Measurements from ENCODE around the gene TNFSF15. TPM values are rescaled to one million over a fixed set of nuclear protein-coding genes. Genes with fewer than 3 reads are reported as not detected.
"Not testable (repeated sequence)": the region's sequence is repeated elsewhere in the genome, so short reads cannot be mapped to it uniquely, and the experiment has no call there.

Gene TNFSF15
- total RNA-seq, 1 donor from 2014 or later, result 48.1 TPM

GRCh38 chr9:114757984-114758383, 47.9 kb downstream of the TNFSF15 start:
- no peak for DNase-seq (ENCODE audit: extremely low read depth, low read depth, low spot score)

DNA sequence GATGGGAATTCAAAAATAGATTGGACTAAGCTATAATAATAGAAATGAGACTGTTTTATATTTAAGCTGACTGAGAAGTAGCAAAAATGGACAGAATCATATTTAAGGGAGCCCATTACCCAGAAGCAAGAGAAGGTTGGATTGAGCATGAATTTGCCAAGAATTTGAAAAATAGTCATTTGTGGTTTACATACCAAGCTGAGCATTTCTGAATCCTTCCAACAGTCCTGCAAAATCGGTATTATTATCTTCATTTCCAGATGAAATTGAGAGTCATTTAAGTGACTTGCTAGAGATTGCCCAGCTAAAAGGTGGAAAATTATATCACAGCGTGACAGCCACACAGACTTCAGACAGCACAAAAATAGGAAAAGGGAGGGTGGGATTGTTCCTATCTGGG, 48.4 kb downstream of the TNFSF15 start:
- no peak for DNase-seq (ENCODE audit: extremely low read depth, low read depth, low spot score)

GRCh38 chr9:114756920-114757319, 48.9 kb downstream of the TNFSF15 start:
- no peak for DNase-seq (ENCODE audit: extremely low read depth, low read depth, low spot score)

- no peak for DNase-seq (ENCODE audit: extremely low read depth, low read depth, low spot score)
Observed at GRCh38 chr9:114754581-114754980, 51.3 kb downstream of the TNFSF15 start.

DNA sequence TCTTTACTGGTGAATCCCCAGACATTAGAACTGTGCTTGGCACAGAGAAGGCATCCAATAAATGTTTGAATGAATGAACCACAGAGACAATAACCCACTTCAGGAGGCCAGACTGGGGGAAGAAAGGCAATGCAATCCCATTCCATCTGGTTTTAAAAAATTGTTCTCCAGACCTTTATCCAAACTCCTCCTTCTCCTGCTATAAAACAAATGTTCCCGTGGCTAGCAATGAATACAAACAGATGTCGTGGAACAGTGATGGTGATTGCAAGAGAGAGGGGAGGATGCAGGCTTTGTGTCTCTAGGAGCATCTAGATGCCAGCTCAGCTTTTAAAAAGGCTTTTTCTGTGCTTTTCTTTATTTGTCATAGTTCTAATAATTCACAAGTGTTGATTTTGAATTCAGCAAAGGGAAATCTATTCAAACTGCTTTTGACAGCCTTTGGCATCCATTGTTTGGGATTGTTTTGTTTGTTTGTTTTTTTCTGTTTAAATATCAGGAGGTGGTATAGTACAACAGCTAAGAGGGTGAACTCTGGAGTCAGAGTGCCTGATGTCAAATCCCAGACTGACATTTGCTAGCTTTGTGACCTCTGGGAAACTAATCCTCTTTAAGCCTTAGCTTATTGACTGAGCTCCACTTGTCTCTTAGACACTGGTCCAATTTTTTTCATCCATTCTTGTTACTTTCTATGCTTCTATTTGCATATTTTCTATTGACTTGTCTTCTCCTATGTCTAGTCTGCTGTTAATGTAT, 59.1 kb downstream of the TNFSF15 start:
- DNase-seq (ENCODE audit: extremely low read depth, low read depth, low spot score), result no peak

DNA sequence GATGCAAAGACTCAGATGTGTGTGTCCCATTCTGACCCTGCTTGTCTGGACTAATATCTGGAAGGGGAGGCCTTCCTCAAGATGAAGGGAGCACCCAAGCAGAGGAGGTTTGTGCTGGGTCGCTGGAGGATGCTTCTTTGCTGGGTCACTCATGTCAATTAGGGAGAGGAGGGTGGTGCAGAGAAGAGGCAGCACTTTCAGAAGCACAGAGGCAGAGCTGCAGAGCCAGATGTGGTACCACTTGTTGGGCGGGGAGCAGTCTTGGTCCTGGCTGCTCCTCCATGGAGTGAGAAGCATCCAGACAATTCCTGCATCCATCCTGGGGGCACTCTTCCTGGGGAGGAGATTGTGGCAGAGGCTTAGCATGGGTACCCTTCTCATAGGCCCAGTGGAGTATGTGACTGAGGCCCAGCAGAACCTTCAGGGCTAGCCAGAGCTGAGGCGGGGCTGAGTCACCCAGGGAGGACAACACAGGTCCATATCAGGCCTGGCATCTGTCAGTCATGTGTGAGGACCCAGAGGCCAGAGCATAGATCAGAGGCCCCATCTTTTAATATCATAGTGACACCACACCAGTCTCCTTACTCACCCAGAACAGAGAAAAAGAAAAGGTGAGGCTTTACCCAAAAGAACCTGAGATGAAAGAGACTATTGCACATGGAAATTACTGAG, 59.8 kb downstream of the TNFSF15 start:
- no peak for DNase-seq (ENCODE audit: extremely low read depth, low read depth, low spot score)

DNA sequence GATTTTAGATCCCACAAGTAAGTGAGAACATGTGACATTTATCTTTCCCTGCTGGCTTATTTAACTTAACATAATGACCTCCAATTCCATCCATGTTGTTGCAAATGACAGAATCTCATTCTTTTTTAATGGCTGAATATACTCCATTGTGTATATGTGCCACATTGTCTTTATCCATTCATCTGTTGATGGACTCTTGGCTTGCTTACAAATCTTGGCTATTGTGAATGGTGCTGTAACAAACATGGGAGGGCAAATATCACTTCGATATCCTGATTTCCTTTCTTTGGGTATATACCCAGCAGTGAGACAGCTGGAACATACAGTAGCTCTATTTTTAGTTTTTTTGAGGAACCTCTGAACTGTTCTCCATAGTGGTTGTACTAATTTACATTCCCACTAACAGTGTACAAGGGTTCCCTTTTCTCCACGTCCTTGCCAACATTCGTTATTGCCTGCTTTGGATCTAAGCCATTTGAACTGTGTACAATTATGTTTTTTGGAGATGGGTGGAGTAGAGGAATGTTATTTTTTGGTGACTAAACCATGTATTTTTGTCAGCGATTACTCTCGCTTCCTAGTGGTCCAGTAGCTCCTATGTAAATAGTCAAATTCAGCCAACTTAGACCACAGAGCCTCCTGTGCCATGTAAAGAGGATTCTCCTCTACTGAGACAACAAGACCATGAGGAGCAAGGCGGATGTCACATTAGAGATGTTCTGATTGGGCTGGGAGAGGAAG, 60.6 kb downstream of the TNFSF15 start:
- no peak for DNase-seq (ENCODE audit: extremely low read depth, low read depth, low spot score)

DNA sequence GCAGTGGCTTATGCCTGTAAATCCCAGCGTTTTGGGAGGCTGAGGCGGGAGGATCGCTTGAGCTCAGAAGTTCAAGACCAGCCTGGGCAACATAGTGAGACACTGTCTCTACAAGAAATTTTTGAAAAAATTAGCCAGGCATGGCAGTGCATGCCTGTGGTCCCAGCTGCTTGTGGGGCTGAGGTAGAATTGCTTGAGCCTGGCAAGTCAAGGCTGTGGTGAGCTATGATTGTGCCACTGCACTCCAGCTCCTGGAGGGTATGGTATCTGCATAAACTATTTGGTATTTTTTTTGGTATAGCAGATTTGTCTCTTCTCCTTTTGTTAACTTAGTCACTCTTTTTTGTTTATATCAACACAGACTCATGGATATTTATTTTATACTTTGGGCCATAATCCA, 62.4 kb downstream of the TNFSF15 start:
- DNase-seq (ENCODE audit: extremely low read depth, low read depth, low spot score), result no peak

DNA sequence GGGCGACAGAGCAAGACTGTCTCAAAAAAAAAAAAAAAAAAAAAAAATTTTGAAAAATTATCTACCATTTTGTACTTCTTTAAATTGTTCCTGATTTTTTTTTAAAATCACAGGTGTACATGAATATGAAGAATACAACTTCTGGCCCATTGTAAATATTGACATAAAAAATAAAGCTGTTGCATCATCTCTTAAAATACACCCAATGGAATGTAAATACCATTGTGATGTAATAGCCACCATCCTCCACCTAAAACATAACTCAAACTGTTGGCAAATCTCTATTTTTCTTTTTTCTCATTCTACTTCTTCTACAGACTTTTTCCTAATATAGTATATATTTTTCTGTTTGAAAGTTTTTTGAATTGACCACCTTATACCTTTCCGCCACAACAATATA, 62.9 kb downstream of the TNFSF15 start:
- DNase-seq (ENCODE audit: extremely low read depth, low read depth, low spot score), result no peak

- not testable (repeated sequence) for DNase-seq (ENCODE audit: extremely low read depth, low read depth, low spot score)
Observed at GRCh38 chr9:114741521-114741920, 64.3 kb downstream of the TNFSF15 start.

GRCh38 chr9:114738581-114739316, 67.1 kb downstream of the TNFSF15 start:
- DNase-seq (ENCODE audit: extremely low read depth, low read depth, low spot score), result peak; percentile 82

DNA sequence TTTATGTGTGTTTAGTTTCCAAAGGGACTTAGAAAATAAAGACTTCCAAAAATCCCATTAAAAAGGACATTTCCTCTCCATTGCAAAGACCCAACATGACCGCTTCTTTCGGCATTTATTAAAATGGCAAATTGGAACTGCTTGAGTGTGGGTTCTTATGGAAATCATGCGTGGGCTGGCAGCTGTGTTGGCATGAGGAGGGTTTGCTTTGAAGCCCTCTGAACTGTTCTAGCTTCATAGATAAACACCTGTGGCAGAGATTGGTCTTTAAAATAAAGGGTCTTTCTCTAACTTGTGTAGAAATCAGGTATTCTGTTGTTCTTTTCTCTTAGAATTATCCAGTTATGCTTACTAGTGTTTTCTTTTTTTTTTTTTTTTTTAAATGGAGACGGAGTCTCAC, 68.0 kb downstream of the TNFSF15 start:
- DNase-seq (ENCODE audit: extremely low read depth, low read depth, low spot score), result no peak

- no peak for DNase-seq (ENCODE audit: extremely low read depth, low read depth, low spot score)
Observed at GRCh38 chr9:114737118-114737517, 68.7 kb downstream of the TNFSF15 start.

- DNase-seq (ENCODE audit: extremely low read depth, low read depth, low spot score), result no peak
Observed at GRCh38 chr9:114735704-114736103, 70.1 kb downstream of the TNFSF15 start.

GRCh38 chr9:114735139-114735538, 70.7 kb downstream of the TNFSF15 start:
- DNase-seq (ENCODE audit: extremely low read depth, low read depth, low spot score), result not testable (repeated sequence)

Other genes with a start within 250 kb of the TNFSF15 start
- 146 and 156 TPM in 2 replicates for gene ATP6V1G1, start 218.3 kb downstream of the TNFSF15 start, total RNA-seq
- 4.1 and 5.3 TPM in 2 replicates for gene TMEM268, start 194.7 kb downstream of the TNFSF15 start, total RNA-seq
- gene TEX53, start 148.2 kb downstream of the TNFSF15 start, total RNA-seq, result not detected in 2 replicates
- not detected in 2 replicates for gene TEX48, start 123.8 kb downstream of the TNFSF15 start, total RNA-seq
- gene TNFSF8, start 124.6 kb upstream of the TNFSF15 start, total RNA-seq, result not detected in 2 replicates